ENCODE results near the gene SDK1. TPM values are rescaled to one million over a fixed set of nuclear protein-coding genes. Genes with fewer than 3 reads are reported as not detected.

Gene SDK1
- total and polyA plus RNA-seq, 2 of the 8 experiments (the other 6 are each of a cell fraction or from before 2014, with no cell fraction given): 3.3 to 7.2 TPM

GRCh38 chr7:3517344-3517743, 216.3 kb downstream of the SDK1 start:
- 83% methylated on average over 3 of the region's 3 CpGs; no CpG with 5 or more reads in 1 of the 2 experiments for WGBS, 2 experiments (ENCODE audit: extremely low coverage in 1 of 2, insufficient coverage in 1 of 2, insufficient read length in 1 of 2, insufficient replicate concordance in 2 of 2, low coverage in 1 of 2, low lambda C conversion rate in 2 of 2, missing lambda C conversion rate in 1 of 2)
- Histone ChIP-seq H3K9ac (replicated peaks in 1 of 4; ENCODE audit: extremely low read depth in 1 of 4, low read depth in 3 of 4, low read length in 3 of 4) (no peak overlapping the region), H3K79me2 (ENCODE audit: control insufficient read depth in 1 of 2, insufficient read depth in 2 of 2, low read length in 2 of 2) (no peaks in the 10 kb centered on the region), H4K5ac (ENCODE audit: insufficient read length, low read depth, low read length) (no peak overlapping the region), H2BK5ac (ENCODE audit: low read depth, low read length) (no peak overlapping the region), H3K4me2 (ENCODE audit: insufficient read depth in 1 of 2, low read depth in 2 of 2, low read length in 2 of 2) (no peak overlapping the region), H2AFZ (ENCODE audit: low read length) (no peak overlapping the region), H2BK20ac (ENCODE audit: low read length) (no peak overlapping the region), H3K14ac (ENCODE audit: insufficient read length) (no peak overlapping the region), H2AK5ac (ENCODE audit: low read depth, low read length) (no peak overlapping the region), H3K27ac (ENCODE audit: low read depth, low read length) (no peak overlapping the region), H2BK120ac (replicated peaks; ENCODE audit: low read depth, low read length) (no peak overlapping the region), H3K4me3 (ENCODE audit: extremely low read depth in 1 of 4, insufficient read depth in 2 of 4, low read depth in 3 of 4, low read length in 4 of 4) (no peak overlapping the region), H3K4me1 (replicated peaks in 1 of 4; ENCODE audit: control insufficient read depth in 3 of 4, insufficient read depth in 4 of 4, low read length in 3 of 4) (peaks cover 0 to 4% (median 2%) of the 10 kb centered on the region in 4 experiments; a peak in 1 of 7 replicates), H4K91ac (replicated peaks; ENCODE audit: insufficient read length, low read length) (no peak overlapping the region), H3K9me3 (ENCODE audit: insufficient read depth in 2 of 2, low read depth in 1 of 2, low read length in 1 of 2) (no peaks in the 10 kb centered on the region; a peak in 1 of 4 replicates), H2BK12ac (ENCODE audit: low read depth, low read length) (no peak overlapping the region), H2BK15ac (ENCODE audit: low read length) (no peak overlapping the region), H3K23me2 (ENCODE audit: low read depth, low read length) (no peaks in the 10 kb centered on the region), H3K18ac (ENCODE audit: extremely low read depth, low read length) (no peak overlapping the region), H4K8ac (ENCODE audit: extremely low read depth, insufficient read depth, low read length) (no peak overlapping the region), H4K20me1 (replicated peaks in 1 of 2; ENCODE audit: control insufficient read depth in 1 of 2, insufficient read depth in 2 of 2, low read length in 2 of 2) (no peaks in the 10 kb centered on the region), H3K79me1 (ENCODE audit: low read depth, low read length) (no peaks in the 10 kb centered on the region), H3K27me3 (replicated peaks in 1 of 4; ENCODE audit: control insufficient read depth in 3 of 4, extremely low read depth in 1 of 4, insufficient read depth in 3 of 4, low read length in 3 of 4) (no peaks in the 10 kb centered on the region), H3K56ac (replicated peaks; ENCODE audit: insufficient read length, low read depth, low read length) (no peak overlapping the region), H3K23ac (ENCODE audit: insufficient read length) (no peak overlapping the region), H3K4ac (replicated peaks; ENCODE audit: insufficient read length, low read depth, low read length) (no peak overlapping the region), H3K36me3 (ENCODE audit: control insufficient read depth in 2 of 4, insufficient read depth in 4 of 4, low read length in 3 of 4) (no peaks in the 10 kb centered on the region)
- FAIRE-seq (no peak), DNase-seq (ENCODE audit: low read depth in 1 of 2, low spot score in 2 of 2) (no peak)
- CTCF ChIA-PET (ENCODE audit: partially characterized antibody): interaction anchor here (1.2 to 1.6 kb wide), 2 partner anchors 35 to 155 kb away, joined by 3 read pairs; no protein-coding TSS in a partner anchor
- POLR2A ChIA-PET (ENCODE audit: partially characterized antibody): no interaction called here
- no peak for TF ChIP-seq CEBPB (IDR thresholded peaks at IDR 0.05; ENCODE audit: low read depth, low read length)
- TF ChIP-seq SIRT6 (IDR thresholded peaks at IDR 0.05; ENCODE audit: low read length): no peak
- TF ChIP-seq SIX5 (IDR thresholded peaks at IDR 0.05; ENCODE audit: low read depth, low read length): no peak
- TF ChIP-seq EZH2 (IDR thresholded peaks at IDR 0.05; ENCODE audit: low read depth, low read length, severe bottlenecking): no peak
- no peak for TF ChIP-seq SRF (IDR thresholded peaks at IDR 0.05; ENCODE audit: low read depth, low read length)
- TF ChIP-seq MAX (IDR thresholded peaks at IDR 0.05): no peak
- no peak for TF ChIP-seq POLR2A (IDR thresholded peaks at IDR 0.05; ENCODE audit: control extremely low read depth in 1 of 2, low read depth in 2 of 2, low read length in 2 of 2)
- TF ChIP-seq TBP (IDR thresholded peaks at IDR 0.05; ENCODE audit: low read depth, low read length): no peak
- no peak for TF ChIP-seq FOSL1 (IDR thresholded peaks at IDR 0.05; ENCODE audit: insufficient read depth, low read depth, low read length)
- TF ChIP-seq RXRA (IDR thresholded peaks at IDR 0.05; ENCODE audit: insufficient read depth, low read depth, low read length): no peak
- no peak for TF ChIP-seq RAD21 (IDR thresholded peaks at IDR 0.05 in 1 of 2, conservative IDR thresholded peaks at IDR 0.05 in 1 of 2; ENCODE audit: low read depth in 2 of 2, low read length in 2 of 2)
- no peak for TF ChIP-seq TAF7 (optimal IDR thresholded peaks at IDR 0.05; ENCODE audit: borderline replicate concordance, low read depth, low read length)
- no peak for TF ChIP-seq JUND (IDR thresholded peaks at IDR 0.05; ENCODE audit: low read length)
- TF ChIP-seq YY1 (IDR thresholded peaks at IDR 0.05; ENCODE audit: low read depth, low read length): no peak
- no peak for TF ChIP-seq BACH1 (IDR thresholded peaks at IDR 0.05; ENCODE audit: low read length)
- TF ChIP-seq NRF1 (IDR thresholded peaks at IDR 0.05; ENCODE audit: low read depth, low read length): no peak
